NCI-H2081 treated with DMSO at 0.1 percent for 48 hours (cell line): ENCODE measurements around the gene TMCO1.
"Not testable (repeated sequence)": the region's sequence is repeated elsewhere in the genome, so short reads cannot be mapped to it uniquely, and the experiment has no call there.

Experiments
- DNase-seq: peaks from one replicate; lab custom pipeline; 2025; lab: John Stamatoyannopoulos, UW

Gene TMCO1

GRCh38 chr1:165686971-165687433 is 81.7 kb downstream of the TMCO1 start:
- DNase-seq, result no peak

GRCh38 chr1:165686121-165686970 is 82.3 kb downstream of the TMCO1 start:
- DNase-seq, result no peak

GRCh38 chr1:165683848-165684485 is 84.7 kb downstream of the TMCO1 start:
- DNase-seq, result no peak

GRCh38 chr1:165680773-165681172 is 87.9 kb downstream of the TMCO1 start:
- DNase-seq, result not testable (repeated sequence)

- DNase-seq, result no peak
Measured at GRCh38 chr1:165680303-165680702, 88.4 kb downstream of the TMCO1 start.

GRCh38 chr1:165679282-165680036 is 89.2 kb downstream of the TMCO1 start:
- DNase-seq, result no peak

GRCh38 chr1:165678509-165678908 is 90.2 kb downstream of the TMCO1 start:
- no peak for DNase-seq
